Measurements from ENCODE around the gene SLC38A1.

GRCh38 chr12:46292754-46293402, 24.0 kb upstream of the SLC38A1 start:
- TF ChIP-seq CTCF (conservative IDR thresholded peaks at IDR 0.05; ENCODE audit: low read length) (0 out of 2 replicates have a peak, but pooled peaks have one; percentile 13), EZH2phosphoT487 (IDR thresholded peaks at IDR 0.05; ENCODE audit: borderline replicate concordance, low read depth, low read length) (no peak)

Data from OCI-LY7 (cell line).